ENCODE results near the gene PLAGL2. TPM values are rescaled to one million over a fixed set of nuclear protein-coding genes. Genes with fewer than 3 reads are reported as not detected.

PLAGL2 gene
- total RNA-seq, 1 experiment from 2014 or later, result 40.6 TPM

DNA sequence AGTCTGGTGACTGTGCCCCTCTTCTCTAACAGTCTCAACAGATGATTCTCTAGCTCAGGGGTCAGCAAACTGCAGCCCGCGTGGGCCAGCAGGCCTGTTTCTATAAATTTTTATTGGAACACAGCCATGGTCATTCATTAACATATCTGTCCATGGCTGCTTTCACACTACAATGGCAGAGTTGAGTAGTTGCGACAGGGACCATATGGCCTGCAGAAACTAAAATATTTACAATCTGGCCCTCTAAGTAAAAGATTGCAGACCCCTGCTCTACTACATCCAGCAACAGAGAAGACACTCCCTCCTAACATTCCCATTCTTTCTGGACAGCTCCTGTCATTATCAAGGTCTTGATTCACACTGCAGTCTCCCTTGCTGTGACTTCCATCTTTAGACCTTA is 45.2 kb downstream of the PLAGL2 start:
- Histone ChIP-seq H3K27ac (ENCODE audit: low read length) (no peak overlapping the region), H3K4me1 (ENCODE audit: control insufficient read depth, insufficient read depth, low read length) (no peaks in the 10 kb centered on the region), H3K36me3 (ENCODE audit: control insufficient read depth, insufficient read depth, low read length) (peaks cover 45% of the 10 kb centered on the region), H3K9me3 (ENCODE audit: control insufficient read depth, insufficient read depth, low read depth, low read length) (no peaks in the 10 kb centered on the region), H3K4me3 (ENCODE audit: low read depth in 2 of 2, low read length in 2 of 2) (no peak overlapping the region), H3K27me3 (ENCODE audit: control insufficient read depth, insufficient read depth, low read length) (no peaks in the 10 kb centered on the region)
- ATAC-seq, result no peak
- TF ChIP-seq SIN3A (IDR thresholded peaks at IDR 0.05; ENCODE audit: borderline replicate concordance, insufficient read depth, low read depth, low read length) (no peak), TCF7L2 (IDR thresholded peaks at IDR 0.05; ENCODE audit: low read depth, low read length) (no peak), POLR2AphosphoS5 (IDR thresholded peaks at IDR 0.05; ENCODE audit: low read depth, low read length) (no peak)
- TF ChIP-seq, protein P1, sequence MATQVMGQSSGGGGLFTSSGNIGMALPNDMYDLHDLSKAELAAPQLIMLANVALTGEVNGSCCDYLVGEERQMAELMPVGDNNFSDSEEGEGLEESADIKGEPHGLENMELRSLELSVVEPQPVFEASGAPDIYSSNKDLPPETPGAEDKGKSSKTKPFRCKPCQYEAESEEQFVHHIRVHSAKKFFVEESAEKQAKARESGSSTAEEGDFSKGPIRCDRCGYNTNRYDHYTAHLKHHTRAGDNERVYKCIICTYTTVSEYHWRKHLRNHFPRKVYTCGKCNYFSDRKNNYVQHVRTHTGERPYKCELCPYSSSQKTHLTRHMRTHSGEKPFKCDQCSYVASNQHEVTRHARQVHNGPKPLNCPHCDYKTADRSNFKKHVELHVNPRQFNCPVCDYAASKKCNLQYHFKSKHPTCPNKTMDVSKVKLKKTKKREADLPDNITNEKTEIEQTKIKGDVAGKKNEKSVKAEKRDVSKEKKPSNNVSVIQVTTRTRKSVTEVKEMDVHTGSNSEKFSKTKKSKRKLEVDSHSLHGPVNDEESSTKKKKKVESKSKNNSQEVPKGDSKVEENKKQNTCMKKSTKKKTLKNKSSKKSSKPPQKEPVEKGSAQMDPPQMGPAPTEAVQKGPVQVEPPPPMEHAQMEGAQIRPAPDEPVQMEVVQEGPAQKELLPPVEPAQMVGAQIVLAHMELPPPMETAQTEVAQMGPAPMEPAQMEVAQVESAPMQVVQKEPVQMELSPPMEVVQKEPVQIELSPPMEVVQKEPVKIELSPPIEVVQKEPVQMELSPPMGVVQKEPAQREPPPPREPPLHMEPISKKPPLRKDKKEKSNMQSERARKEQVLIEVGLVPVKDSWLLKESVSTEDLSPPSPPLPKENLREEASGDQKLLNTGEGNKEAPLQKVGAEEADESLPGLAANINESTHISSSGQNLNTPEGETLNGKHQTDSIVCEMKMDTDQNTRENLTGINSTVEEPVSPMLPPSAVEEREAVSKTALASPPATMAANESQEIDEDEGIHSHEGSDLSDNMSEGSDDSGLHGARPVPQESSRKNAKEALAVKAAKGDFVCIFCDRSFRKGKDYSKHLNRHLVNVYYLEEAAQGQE (IDR thresholded peaks at IDR 0.05; ENCODE audit: insufficient read depth in 1 of 2, low read depth in 2 of 2, low read length in 1 of 2), result no peak
- TF ChIP-seq, protein P2, sequence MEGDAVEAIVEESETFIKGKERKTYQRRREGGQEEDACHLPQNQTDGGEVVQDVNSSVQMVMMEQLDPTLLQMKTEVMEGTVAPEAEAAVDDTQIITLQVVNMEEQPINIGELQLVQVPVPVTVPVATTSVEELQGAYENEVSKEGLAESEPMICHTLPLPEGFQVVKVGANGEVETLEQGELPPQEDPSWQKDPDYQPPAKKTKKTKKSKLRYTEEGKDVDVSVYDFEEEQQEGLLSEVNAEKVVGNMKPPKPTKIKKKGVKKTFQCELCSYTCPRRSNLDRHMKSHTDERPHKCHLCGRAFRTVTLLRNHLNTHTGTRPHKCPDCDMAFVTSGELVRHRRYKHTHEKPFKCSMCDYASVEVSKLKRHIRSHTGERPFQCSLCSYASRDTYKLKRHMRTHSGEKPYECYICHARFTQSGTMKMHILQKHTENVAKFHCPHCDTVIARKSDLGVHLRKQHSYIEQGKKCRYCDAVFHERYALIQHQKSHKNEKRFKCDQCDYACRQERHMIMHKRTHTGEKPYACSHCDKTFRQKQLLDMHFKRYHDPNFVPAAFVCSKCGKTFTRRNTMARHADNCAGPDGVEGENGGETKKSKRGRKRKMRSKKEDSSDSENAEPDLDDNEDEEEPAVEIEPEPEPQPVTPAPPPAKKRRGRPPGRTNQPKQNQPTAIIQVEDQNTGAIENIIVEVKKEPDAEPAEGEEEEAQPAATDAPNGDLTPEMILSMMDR (IDR thresholded peaks at IDR 0.05), result no peak
- CTCF ChIA-PET, result no interaction called here
- no TSS peak for BruUV-seq (replicated peaks)
- intact Hi-C loops (cut with micrococcal nuclease; ENCODE audit: unreplicated experiment) (no loop called here), in situ Hi-C loops (cut with HindIII; ENCODE audit: low pct_unique_long_range_greater_than_20kb, low sequenced_read_pairs) (no loop called here)
- DNase-seq (ENCODE audit: low read depth, low spot score), result no peak
- POLR2A ChIA-PET, result no interaction called here

DNA sequence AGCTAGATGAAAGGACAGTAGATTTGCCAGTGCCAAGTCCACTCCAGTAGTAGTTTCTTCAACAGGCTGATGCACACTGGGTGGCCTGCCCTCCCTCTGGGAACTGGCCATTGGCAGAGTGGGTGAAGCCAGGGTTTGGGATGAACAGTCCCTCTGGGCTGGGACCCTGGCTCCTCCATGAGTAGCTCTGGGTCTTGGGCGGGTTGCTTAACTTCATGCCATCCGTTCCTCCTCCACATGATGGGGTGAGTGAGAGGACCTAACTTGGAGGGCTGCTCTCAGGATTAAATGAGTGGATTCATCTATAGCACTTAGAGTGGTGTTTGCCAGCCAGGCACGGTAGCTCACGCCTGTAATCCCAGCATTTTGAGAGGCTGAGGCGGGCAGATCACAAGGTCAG is 47.2 kb downstream of the PLAGL2 start:
- TF ChIP-seq, protein P2 (IDR thresholded peaks at IDR 0.05), result no peak
- TF ChIP-seq, protein P1 (IDR thresholded peaks at IDR 0.05; ENCODE audit: insufficient read depth in 1 of 2, low read depth in 2 of 2, low read length in 1 of 2), result no peak
- TF ChIP-seq SIN3A (IDR thresholded peaks at IDR 0.05; ENCODE audit: borderline replicate concordance, insufficient read depth, low read depth, low read length) (no peak), TCF7L2 (IDR thresholded peaks at IDR 0.05; ENCODE audit: low read depth, low read length) (no peak), POLR2AphosphoS5 (IDR thresholded peaks at IDR 0.05; ENCODE audit: low read depth, low read length) (no peak)
- no peak for ATAC-seq
- H3K4me3 ChIP-seq (ENCODE audit: low read depth in 2 of 2, low read length in 2 of 2), result no peak overlapping the region
- no TSS peak for BruUV-seq (replicated peaks)
- no peak overlapping the region for H3K27ac ChIP-seq (ENCODE audit: low read length)
- POLR2A ChIA-PET, result no interaction called here
- peaks cover 46% of the 10 kb centered on the region for H3K36me3 ChIP-seq (ENCODE audit: control insufficient read depth, insufficient read depth, low read length)
- CTCF ChIA-PET, result interaction anchor here (1.3 kb wide), 1 partner anchor 377 kb away, joined by 3 read pairs; no protein-coding TSS in a partner anchor
- no peaks in the 10 kb centered on the region for H3K27me3 ChIP-seq (ENCODE audit: control insufficient read depth, insufficient read depth, low read length)
- intact Hi-C loops (cut with micrococcal nuclease; ENCODE audit: unreplicated experiment) (no loop called here), in situ Hi-C loops (cut with HindIII; ENCODE audit: low pct_unique_long_range_greater_than_20kb, low sequenced_read_pairs) (no loop called here)
- H3K4me1 ChIP-seq (ENCODE audit: control insufficient read depth, insufficient read depth, low read length), result peaks cover 3% of the 10 kb centered on the region
- H3K9me3 ChIP-seq (ENCODE audit: control insufficient read depth, insufficient read depth, low read depth, low read length), result no peaks in the 10 kb centered on the region
- DNase-seq (ENCODE audit: low read depth, low spot score), result no peak

Measured in Panc1 (cell line).